GM12874 (cell line): ENCODE data around the gene PCSK5.

Experiments
- TF ChIP-seq, protein P1 (sequence below): IDR thresholded peaks from 2 replicates; pipeline ENCODE4 v1.5.1; 2011; ENCODE audit warnings: low read depth, mild to moderate bottlenecking, control low read depth, low read length, moderate library complexity; ENCODE audit not compliant: insufficient read depth

Gene PCSK5

GRCh38 chr9:75910731-75911130, 20.3 kb downstream of the PCSK5 start:
- TF ChIP-seq, protein P1, sequence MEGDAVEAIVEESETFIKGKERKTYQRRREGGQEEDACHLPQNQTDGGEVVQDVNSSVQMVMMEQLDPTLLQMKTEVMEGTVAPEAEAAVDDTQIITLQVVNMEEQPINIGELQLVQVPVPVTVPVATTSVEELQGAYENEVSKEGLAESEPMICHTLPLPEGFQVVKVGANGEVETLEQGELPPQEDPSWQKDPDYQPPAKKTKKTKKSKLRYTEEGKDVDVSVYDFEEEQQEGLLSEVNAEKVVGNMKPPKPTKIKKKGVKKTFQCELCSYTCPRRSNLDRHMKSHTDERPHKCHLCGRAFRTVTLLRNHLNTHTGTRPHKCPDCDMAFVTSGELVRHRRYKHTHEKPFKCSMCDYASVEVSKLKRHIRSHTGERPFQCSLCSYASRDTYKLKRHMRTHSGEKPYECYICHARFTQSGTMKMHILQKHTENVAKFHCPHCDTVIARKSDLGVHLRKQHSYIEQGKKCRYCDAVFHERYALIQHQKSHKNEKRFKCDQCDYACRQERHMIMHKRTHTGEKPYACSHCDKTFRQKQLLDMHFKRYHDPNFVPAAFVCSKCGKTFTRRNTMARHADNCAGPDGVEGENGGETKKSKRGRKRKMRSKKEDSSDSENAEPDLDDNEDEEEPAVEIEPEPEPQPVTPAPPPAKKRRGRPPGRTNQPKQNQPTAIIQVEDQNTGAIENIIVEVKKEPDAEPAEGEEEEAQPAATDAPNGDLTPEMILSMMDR, result no peak

GRCh38 chr9:75911390-75911789, 20.9 kb downstream of the PCSK5 start:
- TF ChIP-seq, protein P1, result no peak

GRCh38 chr9:75912951-75913350, 22.5 kb downstream of the PCSK5 start:
- TF ChIP-seq, protein P1, result no peak

- TF ChIP-seq, protein P1, result no peak
Observed at GRCh38 chr9:75914002-75914401, 23.5 kb downstream of the PCSK5 start.

DNA sequence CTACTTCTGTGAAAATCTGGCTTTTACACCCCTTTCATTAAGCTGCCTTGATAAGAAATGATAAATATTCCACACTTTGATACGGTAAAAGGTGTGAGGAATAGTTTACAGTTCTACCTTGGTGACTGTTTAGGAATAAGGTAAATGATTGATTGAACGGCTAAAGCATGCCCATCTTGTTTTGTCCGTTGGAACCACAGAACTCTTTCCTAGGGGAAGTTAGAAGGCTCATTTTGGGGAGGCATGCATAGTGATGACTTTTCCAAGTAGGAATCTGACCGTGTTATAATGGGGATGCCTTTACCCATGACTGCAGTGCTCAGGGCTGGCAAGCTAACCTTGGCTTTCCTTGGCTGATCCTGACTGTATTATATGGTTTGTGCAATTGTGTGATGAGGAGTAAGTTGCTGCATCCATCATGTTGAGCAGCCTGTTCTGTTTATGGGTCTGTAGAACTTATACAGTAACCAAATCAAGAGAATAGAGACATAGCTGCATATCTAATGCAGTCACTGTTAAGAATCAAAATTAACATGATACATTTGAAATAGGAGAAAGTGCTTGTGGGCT, 24.5 kb downstream of the PCSK5 start:
- TF ChIP-seq, protein P1, result no peak

DNA sequence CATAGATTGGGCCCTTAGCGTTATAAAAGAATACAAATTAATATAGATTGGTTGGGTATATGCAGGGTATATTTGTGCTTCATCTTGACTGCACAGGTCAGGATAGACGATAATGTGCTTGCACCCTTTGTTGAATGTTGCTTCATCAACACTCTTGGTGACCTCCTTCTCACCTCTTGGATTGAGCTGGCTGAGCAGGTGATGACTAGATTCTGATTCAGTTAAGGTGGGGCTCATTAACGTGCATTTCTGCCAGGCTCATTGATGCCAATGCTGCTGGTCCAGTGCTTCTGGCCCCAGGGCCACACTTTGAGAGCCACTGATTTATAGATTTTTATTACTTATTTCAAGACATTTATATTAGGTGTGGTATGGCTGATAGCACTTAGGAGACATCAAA, 27.7 kb downstream of the PCSK5 start:
- TF ChIP-seq, protein P1, result no peak

DNA sequence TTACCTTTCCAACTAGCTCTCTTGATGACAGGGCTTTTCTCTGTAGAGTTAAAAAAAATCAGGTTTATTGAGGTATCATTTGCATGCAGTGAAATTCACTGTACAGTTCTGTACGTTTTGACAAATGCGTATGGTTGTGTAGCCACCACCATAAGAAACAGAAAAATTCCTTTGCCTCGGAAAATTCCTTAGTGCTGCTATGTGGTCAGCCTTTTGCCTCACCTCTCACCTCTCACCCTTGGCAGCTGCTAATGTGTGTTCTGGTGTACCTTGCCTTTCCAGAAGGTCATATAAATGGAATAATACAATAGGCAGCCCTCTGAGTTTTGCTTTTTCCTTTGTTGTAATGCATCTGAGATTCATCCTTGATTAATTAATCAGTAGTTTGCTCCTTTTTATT, 28.4 kb downstream of the PCSK5 start:
- TF ChIP-seq, protein P1, result no peak
